GM23338 (cell line): Measurements from ENCODE around the gene CRYAA.
"Not testable (repeated sequence)": the region's sequence is repeated elsewhere in the genome, so short reads cannot be mapped to it uniquely, and the experiment has no call there.

Experiments
- CREB1 ChIP-seq: fragments of 250-450 bp; sonication (Bioruptor Pico); IDR thresholded peaks from 2 replicates; pipeline ENCODE4 v1.5.0; 2020; ENCODE audit warnings: low read depth, mild to moderate bottlenecking, moderate library complexity
- EZH2 ChIP-seq: fragments of 200-600 bp; sonication (generic); IDR thresholded peaks from one replicate; pipeline ENCODE4 v1.8.0; 2017; ENCODE audit warnings: antibody characterized with exemption, mild to moderate bottlenecking, low read depth; ENCODE audit not compliant: unreplicated experiment
- EZH2phosphoT487 ChIP-seq: fragments of 200-600 bp; sonication (generic); IDR thresholded peaks from one replicate; pipeline ENCODE4 v1.8.1; 2018; ENCODE audit warnings: antibody characterized with exemption; ENCODE audit not compliant: unreplicated experiment
- NANOG ChIP-seq: IDR thresholded peaks from 2 replicates; pipeline ENCODE4 v1.6.1; 2016; ENCODE audit warnings: antibody characterized with exemption, borderline replicate concordance
- POLR2AphosphoS5 ChIP-seq: IDR thresholded peaks from 2 replicates; pipeline ENCODE4 v1.6.1; 2016; ENCODE audit warnings: antibody characterized with exemption, low read depth
- STAT1 ChIP-seq: IDR thresholded peaks from one replicate; pipeline ENCODE4 v1.6.1; 2016; ENCODE audit warnings: antibody characterized with exemption; ENCODE audit not compliant: unreplicated experiment
- ZNF331 ChIP-seq: fragments of 250-450 bp; sonication (Bioruptor Pico); IDR thresholded peaks from 2 replicates; pipeline ENCODE4 v1.5.0; 2020; ENCODE audit warnings: low read depth, mild to moderate bottlenecking, moderate library complexity
- TF ChIP-seq, protein P1 (sequence below), 2 experiments: fragments of 200-600 bp in 1 of 2; sonication (generic) in 1 of 2; conservative IDR thresholded peaks; 2 replicates each; pipeline versions ENCODE4 v1.5.1 to v1.6.1; 2016 to 2017; ENCODE audit warnings: antibody characterized with exemption in 2 of 2, low read depth in 2 of 2, mild to moderate bottlenecking in 2 of 2, moderate library complexity in 1 of 2
- TF ChIP-seq, protein P2 (sequence below): IDR thresholded peaks from one replicate; pipeline ENCODE4 v1.6.1; 2018; ENCODE audit warnings: antibody characterized with exemption; ENCODE audit not compliant: unreplicated experiment
- TF ChIP-seq, protein P3 (sequence below): IDR thresholded peaks from 2 replicates; pipeline ENCODE4 v1.6.1; 2016; ENCODE audit warnings: antibody characterized with exemption

DNA sequence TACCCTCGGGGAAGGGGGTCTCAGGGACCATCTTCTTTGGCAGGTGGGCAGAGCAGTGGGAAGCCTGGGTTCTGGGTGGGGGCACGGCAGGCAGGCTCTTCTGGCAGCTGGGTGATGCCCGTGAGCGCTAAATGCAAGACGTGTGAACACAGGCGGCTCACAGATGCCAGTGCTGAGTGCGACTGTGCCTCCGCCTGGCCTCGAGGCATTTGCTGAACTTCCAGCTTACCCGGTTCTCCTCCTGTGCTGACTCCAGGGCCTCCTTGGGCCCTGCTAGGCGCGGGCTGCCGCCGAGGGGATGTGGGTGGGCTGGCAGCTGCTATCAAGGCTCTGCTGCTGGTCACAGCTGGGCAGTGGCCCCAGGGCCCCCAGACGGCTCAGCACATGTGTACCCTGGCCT is 12.2 kb downstream of the CRYAA start:
- TF ChIP-seq, protein P1, sequence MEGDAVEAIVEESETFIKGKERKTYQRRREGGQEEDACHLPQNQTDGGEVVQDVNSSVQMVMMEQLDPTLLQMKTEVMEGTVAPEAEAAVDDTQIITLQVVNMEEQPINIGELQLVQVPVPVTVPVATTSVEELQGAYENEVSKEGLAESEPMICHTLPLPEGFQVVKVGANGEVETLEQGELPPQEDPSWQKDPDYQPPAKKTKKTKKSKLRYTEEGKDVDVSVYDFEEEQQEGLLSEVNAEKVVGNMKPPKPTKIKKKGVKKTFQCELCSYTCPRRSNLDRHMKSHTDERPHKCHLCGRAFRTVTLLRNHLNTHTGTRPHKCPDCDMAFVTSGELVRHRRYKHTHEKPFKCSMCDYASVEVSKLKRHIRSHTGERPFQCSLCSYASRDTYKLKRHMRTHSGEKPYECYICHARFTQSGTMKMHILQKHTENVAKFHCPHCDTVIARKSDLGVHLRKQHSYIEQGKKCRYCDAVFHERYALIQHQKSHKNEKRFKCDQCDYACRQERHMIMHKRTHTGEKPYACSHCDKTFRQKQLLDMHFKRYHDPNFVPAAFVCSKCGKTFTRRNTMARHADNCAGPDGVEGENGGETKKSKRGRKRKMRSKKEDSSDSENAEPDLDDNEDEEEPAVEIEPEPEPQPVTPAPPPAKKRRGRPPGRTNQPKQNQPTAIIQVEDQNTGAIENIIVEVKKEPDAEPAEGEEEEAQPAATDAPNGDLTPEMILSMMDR (conservative IDR thresholded peaks at IDR 0.05; ENCODE audit: low read depth in 2 of 2), result not testable (repeated sequence)
- not testable (repeated sequence) for TF ChIP-seq EZH2; NANOG; CREB1 (CRISPR knock-in tag); POLR2AphosphoS5; ZNF331 (CRISPR knock-in tag); STAT1; EZH2phosphoT487
- TF ChIP-seq, protein P2, sequence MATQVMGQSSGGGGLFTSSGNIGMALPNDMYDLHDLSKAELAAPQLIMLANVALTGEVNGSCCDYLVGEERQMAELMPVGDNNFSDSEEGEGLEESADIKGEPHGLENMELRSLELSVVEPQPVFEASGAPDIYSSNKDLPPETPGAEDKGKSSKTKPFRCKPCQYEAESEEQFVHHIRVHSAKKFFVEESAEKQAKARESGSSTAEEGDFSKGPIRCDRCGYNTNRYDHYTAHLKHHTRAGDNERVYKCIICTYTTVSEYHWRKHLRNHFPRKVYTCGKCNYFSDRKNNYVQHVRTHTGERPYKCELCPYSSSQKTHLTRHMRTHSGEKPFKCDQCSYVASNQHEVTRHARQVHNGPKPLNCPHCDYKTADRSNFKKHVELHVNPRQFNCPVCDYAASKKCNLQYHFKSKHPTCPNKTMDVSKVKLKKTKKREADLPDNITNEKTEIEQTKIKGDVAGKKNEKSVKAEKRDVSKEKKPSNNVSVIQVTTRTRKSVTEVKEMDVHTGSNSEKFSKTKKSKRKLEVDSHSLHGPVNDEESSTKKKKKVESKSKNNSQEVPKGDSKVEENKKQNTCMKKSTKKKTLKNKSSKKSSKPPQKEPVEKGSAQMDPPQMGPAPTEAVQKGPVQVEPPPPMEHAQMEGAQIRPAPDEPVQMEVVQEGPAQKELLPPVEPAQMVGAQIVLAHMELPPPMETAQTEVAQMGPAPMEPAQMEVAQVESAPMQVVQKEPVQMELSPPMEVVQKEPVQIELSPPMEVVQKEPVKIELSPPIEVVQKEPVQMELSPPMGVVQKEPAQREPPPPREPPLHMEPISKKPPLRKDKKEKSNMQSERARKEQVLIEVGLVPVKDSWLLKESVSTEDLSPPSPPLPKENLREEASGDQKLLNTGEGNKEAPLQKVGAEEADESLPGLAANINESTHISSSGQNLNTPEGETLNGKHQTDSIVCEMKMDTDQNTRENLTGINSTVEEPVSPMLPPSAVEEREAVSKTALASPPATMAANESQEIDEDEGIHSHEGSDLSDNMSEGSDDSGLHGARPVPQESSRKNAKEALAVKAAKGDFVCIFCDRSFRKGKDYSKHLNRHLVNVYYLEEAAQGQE, result not testable (repeated sequence)
- TF ChIP-seq, protein P3, sequence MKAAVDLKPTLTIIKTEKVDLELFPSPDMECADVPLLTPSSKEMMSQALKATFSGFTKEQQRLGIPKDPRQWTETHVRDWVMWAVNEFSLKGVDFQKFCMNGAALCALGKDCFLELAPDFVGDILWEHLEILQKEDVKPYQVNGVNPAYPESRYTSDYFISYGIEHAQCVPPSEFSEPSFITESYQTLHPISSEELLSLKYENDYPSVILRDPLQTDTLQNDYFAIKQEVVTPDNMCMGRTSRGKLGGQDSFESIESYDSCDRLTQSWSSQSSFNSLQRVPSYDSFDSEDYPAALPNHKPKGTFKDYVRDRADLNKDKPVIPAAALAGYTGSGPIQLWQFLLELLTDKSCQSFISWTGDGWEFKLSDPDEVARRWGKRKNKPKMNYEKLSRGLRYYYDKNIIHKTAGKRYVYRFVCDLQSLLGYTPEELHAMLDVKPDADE, result not testable (repeated sequence)
